ENCODE results near the gene PLXDC2. TPM values are rescaled to one million over a fixed set of nuclear protein-coding genes. Genes with fewer than 3 reads are reported as not detected.

Gene PLXDC2
- total RNA-seq, 1 experiment from 2014 or later: 38.7 TPM

- peak overlapping the region; percentile 3 to 97 (median 97); a peak in 5 of 7 replicates for H3K27ac Mint-ChIP-seq
Observed at GRCh38 chr10:19986591-19986990, 170.4 kb downstream of the PLXDC2 start.

More at GRCh38 chr10:19986591-19986990, 170.4 kb downstream of the PLXDC2 start:
- Histone ChIP-seq H3K14ac (ENCODE audit: insufficient read depth, low read length) (no peak overlapping the region), H2AK5ac (ENCODE audit: insufficient read length, low read length) (no peak overlapping the region), H3K9me3 (ENCODE audit: control insufficient read depth, low read depth, low read length) (no peaks in the 10 kb centered on the region), H4K5ac (ENCODE audit: insufficient read length, low read depth, low read length) (no peak overlapping the region), H3K4me2 (ENCODE audit: insufficient read depth, insufficient read length, low read length) (no peak overlapping the region), H3K79me1 (ENCODE audit: insufficient read depth, low read depth, low read length, poor library complexity, severe bottlenecking) (no peaks in the 10 kb centered on the region), H2BK20ac (ENCODE audit: low read depth, low read length, poor library complexity, severe bottlenecking) (no peak overlapping the region), H3K23ac (ENCODE audit: insufficient read length, low read depth, low read length) (no peak overlapping the region), H4K20me1 (ENCODE audit: control insufficient read depth, insufficient read depth, insufficient read length) (no peaks in the 10 kb centered on the region), H2BK5ac (ENCODE audit: insufficient read length, low read length) (no peak overlapping the region), H2AFZ (ENCODE audit: low read length) (no peak overlapping the region), H3K4me1 (ENCODE audit: insufficient read depth, low read length) (peaks cover 15% of the 10 kb centered on the region), H2BK12ac (ENCODE audit: insufficient read length, low read depth, low read length) (no peak overlapping the region), H3K27me3 (ENCODE audit: insufficient read depth, low read length) (no peaks in the 10 kb centered on the region), H2BK120ac (ENCODE audit: low read depth, low read length, poor library complexity, severe bottlenecking) (no peak overlapping the region), H4K91ac (ENCODE audit: insufficient read length, low read depth, low read length) (no peak overlapping the region), H3K23me2 (ENCODE audit: insufficient read length, low read depth, low read length, poor library complexity, severe bottlenecking) (no peaks in the 10 kb centered on the region), H4K8ac (replicated peaks; ENCODE audit: insufficient read length, low read depth, low read length) (no peak overlapping the region), H3K79me2 (ENCODE audit: insufficient read depth, low read length) (peaks cover 6% of the 10 kb centered on the region; the same call in 1 of the 2 replicates), H2BK15ac (ENCODE audit: low read depth, low read length) (no peak overlapping the region), H3K27ac (ENCODE audit: insufficient read length, low read depth, low read length) (peak overlapping the region; percentile 79), H3K56ac (ENCODE audit: insufficient read length, low read depth, low read length) (no peak overlapping the region), H3K4ac (ENCODE audit: low read depth, low read length) (no peak overlapping the region), H3T11ph (ENCODE audit: low read length) (no peak overlapping the region), H3K18ac (ENCODE audit: insufficient read length, low read depth, low read length) (no peak overlapping the region), H3K9ac (ENCODE audit: extremely low read depth, insufficient read length, low read length) (no peak overlapping the region)
- no peak for DNase-seq
- no CpG with 5 or more reads among the region's 2 CpGs for WGBS (ENCODE audit: extremely low coverage, insufficient read length, low lambda C conversion rate)
- Mint-ChIP-seq H3K9me3 (peaks cover 0 to 2% of the 10 kb centered on the region in 2 experiments; a peak in 2 of 5 replicates), H3K4me1 (peaks cover 61 to 63% of the 10 kb centered on the region in 2 experiments), H3K27me3 (ENCODE audit: low read depth) (no peaks in the 10 kb centered on the region), H3K4me3 (no peak overlapping the region; a peak in 1 of 5 replicates), H3K36me3 (ENCODE audit: insufficient read depth in 1 of 3, low read depth in 3 of 3) (peaks cover 0 to 5% (median 0%) of the 10 kb centered on the region in 3 experiments; a peak in 2 of 7 replicates)
- TF ChIP-seq, protein P1, sequence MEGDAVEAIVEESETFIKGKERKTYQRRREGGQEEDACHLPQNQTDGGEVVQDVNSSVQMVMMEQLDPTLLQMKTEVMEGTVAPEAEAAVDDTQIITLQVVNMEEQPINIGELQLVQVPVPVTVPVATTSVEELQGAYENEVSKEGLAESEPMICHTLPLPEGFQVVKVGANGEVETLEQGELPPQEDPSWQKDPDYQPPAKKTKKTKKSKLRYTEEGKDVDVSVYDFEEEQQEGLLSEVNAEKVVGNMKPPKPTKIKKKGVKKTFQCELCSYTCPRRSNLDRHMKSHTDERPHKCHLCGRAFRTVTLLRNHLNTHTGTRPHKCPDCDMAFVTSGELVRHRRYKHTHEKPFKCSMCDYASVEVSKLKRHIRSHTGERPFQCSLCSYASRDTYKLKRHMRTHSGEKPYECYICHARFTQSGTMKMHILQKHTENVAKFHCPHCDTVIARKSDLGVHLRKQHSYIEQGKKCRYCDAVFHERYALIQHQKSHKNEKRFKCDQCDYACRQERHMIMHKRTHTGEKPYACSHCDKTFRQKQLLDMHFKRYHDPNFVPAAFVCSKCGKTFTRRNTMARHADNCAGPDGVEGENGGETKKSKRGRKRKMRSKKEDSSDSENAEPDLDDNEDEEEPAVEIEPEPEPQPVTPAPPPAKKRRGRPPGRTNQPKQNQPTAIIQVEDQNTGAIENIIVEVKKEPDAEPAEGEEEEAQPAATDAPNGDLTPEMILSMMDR (conservative IDR thresholded peaks at IDR 0.05): no peak

All from H9 (cell line).